ENCODE measurements around the gene TEP1. TPM values are rescaled to one million over a fixed set of nuclear protein-coding genes. Genes with fewer than 3 reads are reported as not detected.

Gene TEP1
- total RNA-seq, 4 donors from 2014 or later: 12.9 to 27.6 (median 20.5) TPM

GRCh38 chr14:20382526-20382925, 30.8 kb downstream of the TEP1 start:
- peaks cover 0 to 100% of the 10 kb centered on the region in 2 donors for H3K36me3 ChIP-seq
- TF ChIP-seq CTCF (IDR thresholded peaks at IDR 0.05): no peak
- TF ChIP-seq POLR2AphosphoS5 (IDR thresholded peaks at IDR 0.05): no peak
- TF ChIP-seq POLR2A (IDR thresholded peaks at IDR 0.05): no peak
- TF ChIP-seq EP300 (IDR thresholded peaks at IDR 0.05): no peak
- 93% methylated on average over 8 of the region's 12 CpGs; no CpG with 5 or more reads in 1 of the 2 donors for WGBS, 2 donors (ENCODE audit: low coverage in 1 of 2)
- no peak overlapping the region for H3K4me3 ChIP-seq
- no peaks in the 10 kb centered on the region for H3K9me3 ChIP-seq
- no peaks in the 10 kb centered on the region for H3K27me3 ChIP-seq
- no peaks in the 10 kb centered on the region for H3K4me1 ChIP-seq
- H3K27ac ChIP-seq: no peak overlapping the region
- no peak for ATAC-seq

GRCh38 chr14:20381341-20381740, 32.0 kb downstream of the TEP1 start:
- Histone ChIP-seq H3K36me3 (peaks cover 0 to 100% of the 10 kb centered on the region in 2 donors), H3K27me3 (no peaks in the 10 kb centered on the region), H3K4me1 (no peaks in the 10 kb centered on the region), H3K4me3 (no peak overlapping the region), H3K9me3 (no peaks in the 10 kb centered on the region), H3K27ac (no peak overlapping the region)
- ATAC-seq: no peak
- TF ChIP-seq POLR2A (IDR thresholded peaks at IDR 0.05) (no peak), CTCF (IDR thresholded peaks at IDR 0.05) (no peak), POLR2AphosphoS5 (IDR thresholded peaks at IDR 0.05) (no peak), EP300 (IDR thresholded peaks at IDR 0.05) (no peak)
- WGBS, 2 donors (ENCODE audit: low coverage in 1 of 2): 77 to 100% methylated on average over 1 to 2 of the region's 7 CpGs

GRCh38 chr14:20380681-20381080, 32.6 kb downstream of the TEP1 start:
- ATAC-seq: no peak
- Histone ChIP-seq H3K4me1 (no peaks in the 10 kb centered on the region), H3K27ac (no peak overlapping the region), H3K36me3 (peaks cover 0 to 100% of the 10 kb centered on the region in 2 donors), H3K27me3 (no peaks in the 10 kb centered on the region), H3K4me3 (no peak overlapping the region), H3K9me3 (no peaks in the 10 kb centered on the region)
- TF ChIP-seq POLR2AphosphoS5 (IDR thresholded peaks at IDR 0.05) (no peak), POLR2A (IDR thresholded peaks at IDR 0.05) (no peak)
- WGBS, 2 donors (ENCODE audit: low coverage in 1 of 2): 68 to 82% methylated on average over 2 to 3 of the region's 6 CpGs

- H3K27me3 ChIP-seq: no peaks in the 10 kb centered on the region
- no peak overlapping the region for H3K27ac ChIP-seq
- 44 to 63% methylated on average over 1 of the region's 1 CpG for WGBS, 2 donors (ENCODE audit: low coverage in 1 of 2)
- H3K36me3 ChIP-seq: peaks cover 0 to 100% of the 10 kb centered on the region in 2 donors
- H3K9me3 ChIP-seq: no peaks in the 10 kb centered on the region
- no peak for ATAC-seq
- TF ChIP-seq POLR2AphosphoS5 (IDR thresholded peaks at IDR 0.05): no peak
- no peak for TF ChIP-seq POLR2A (IDR thresholded peaks at IDR 0.05)
- no peak for TF ChIP-seq CTCF (IDR thresholded peaks at IDR 0.05)
- no peaks in the 10 kb centered on the region for H3K4me1 ChIP-seq
- no peak overlapping the region for H3K4me3 ChIP-seq
Measured at GRCh38 chr14:20379743-20380142, 33.6 kb downstream of the TEP1 start.

- no peak for TF ChIP-seq POLR2AphosphoS5 (IDR thresholded peaks at IDR 0.05)
- Histone ChIP-seq H3K4me1 (no peaks in the 10 kb centered on the region), H3K27ac (no peak overlapping the region), H3K36me3 (peaks cover 0 to 100% of the 10 kb centered on the region in 2 donors), H3K27me3 (no peaks in the 10 kb centered on the region), H3K4me3 (no peak overlapping the region), H3K9me3 (no peaks in the 10 kb centered on the region)
- 93% methylated on average over 2 of the region's 2 CpGs; no CpG with 5 or more reads in 1 of the 2 donors for WGBS, 2 donors (ENCODE audit: low coverage in 1 of 2)
- no peak for ATAC-seq
Measured at GRCh38 chr14:20377171-20377570, 36.1 kb downstream of the TEP1 start.

GRCh38 chr14:20376071-20376588, 37.2 kb downstream of the TEP1 start:
- ATAC-seq: no peak
- Histone ChIP-seq H3K4me1 (no peaks in the 10 kb centered on the region), H3K9me3 (no peaks in the 10 kb centered on the region), H3K4me3 (no peak overlapping the region), H3K27ac (no peak overlapping the region), H3K36me3 (peaks cover 0 to 100% of the 10 kb centered on the region in 2 donors), H3K27me3 (no peaks in the 10 kb centered on the region)
- TF ChIP-seq EP300 (IDR thresholded peaks at IDR 0.05) (no peak), POLR2A (IDR thresholded peaks at IDR 0.05) (no peak), CTCF (IDR thresholded peaks at IDR 0.05) (no peak), POLR2AphosphoS5 (IDR thresholded peaks at IDR 0.05) (no peak)
- 66 to 89% methylated on average over 3 to 4 of the region's 12 CpGs for WGBS, 2 donors (ENCODE audit: low coverage in 1 of 2)

Measured in gastroesophageal sphincter (tissue), 4 donors.